NOMO-1 (cell line): ENCODE results near the gene SYNCRIP.
"Not testable (repeated sequence)": the region's sequence is repeated elsewhere in the genome, so short reads cannot be mapped to it uniquely, and the experiment has no call there.

Source experiments
- DNase-seq, 2 experiments: peaks; one replicate each; lab custom pipeline; 2025; ENCODE audit not compliant: unreplicated experiment in 2 of 2; lab: John Stamatoyannopoulos, UW

The SYNCRIP gene

GRCh38 chr6:85672050-85672449, 29.4 kb upstream of the SYNCRIP start:
- DNase-seq: no peak

GRCh38 chr6:85670573-85670972, 27.9 kb upstream of the SYNCRIP start:
- no peak for DNase-seq

DNA sequence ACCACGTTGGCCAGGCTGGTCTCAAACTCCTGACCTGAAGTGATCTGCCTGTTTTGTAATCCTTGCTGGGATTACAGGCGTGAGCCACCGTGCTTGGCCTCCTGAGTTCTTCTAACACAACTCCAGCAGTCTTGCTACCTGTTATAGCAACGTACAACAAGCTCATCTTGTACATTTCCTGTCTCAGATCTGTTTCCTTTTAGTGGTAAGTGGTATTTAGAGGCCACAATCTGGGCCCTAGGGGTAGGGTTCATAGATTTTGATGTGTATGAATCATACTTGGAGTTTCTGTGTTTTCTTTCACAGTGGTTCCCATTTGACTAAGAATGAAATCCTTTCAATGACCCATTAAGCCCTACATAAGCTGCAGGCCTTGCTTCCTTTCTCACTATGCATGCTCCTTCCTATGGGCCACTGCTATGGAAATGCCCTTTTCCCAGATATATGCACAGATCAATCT, 27.1 kb upstream of the SYNCRIP start:
- DNase-seq: peak; percentile 28 to 61

- DNase-seq: no peak
Observed at GRCh38 chr6:85662251-85662650, 19.6 kb upstream of the SYNCRIP start.

- DNase-seq: no peak
Observed at GRCh38 chr6:85660181-85660611, 17.5 kb upstream of the SYNCRIP start.

DNA sequence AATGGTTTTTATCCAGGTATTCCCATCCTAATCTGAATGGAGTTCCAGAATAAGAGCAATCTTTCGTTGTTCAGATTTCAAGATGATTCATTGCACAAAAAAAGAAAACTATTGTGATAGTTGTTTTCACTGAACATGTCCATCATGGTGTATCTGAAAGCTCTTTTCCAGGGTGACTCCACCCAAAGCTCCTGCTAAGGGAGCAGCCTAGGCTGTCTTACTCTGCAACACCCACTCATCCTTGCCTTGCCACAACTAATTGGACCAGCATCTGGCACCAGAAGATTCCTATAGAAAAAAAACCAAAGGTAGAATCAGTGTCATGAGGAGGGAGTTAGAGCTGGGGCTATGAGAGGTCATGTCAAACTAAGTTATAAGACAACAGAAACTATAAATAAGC, 7.9 kb upstream of the SYNCRIP start:
- no peak for DNase-seq

GRCh38 chr6:85644279-85644762, 1.6 kb upstream of the SYNCRIP start:
- no peak for DNase-seq

DNA sequence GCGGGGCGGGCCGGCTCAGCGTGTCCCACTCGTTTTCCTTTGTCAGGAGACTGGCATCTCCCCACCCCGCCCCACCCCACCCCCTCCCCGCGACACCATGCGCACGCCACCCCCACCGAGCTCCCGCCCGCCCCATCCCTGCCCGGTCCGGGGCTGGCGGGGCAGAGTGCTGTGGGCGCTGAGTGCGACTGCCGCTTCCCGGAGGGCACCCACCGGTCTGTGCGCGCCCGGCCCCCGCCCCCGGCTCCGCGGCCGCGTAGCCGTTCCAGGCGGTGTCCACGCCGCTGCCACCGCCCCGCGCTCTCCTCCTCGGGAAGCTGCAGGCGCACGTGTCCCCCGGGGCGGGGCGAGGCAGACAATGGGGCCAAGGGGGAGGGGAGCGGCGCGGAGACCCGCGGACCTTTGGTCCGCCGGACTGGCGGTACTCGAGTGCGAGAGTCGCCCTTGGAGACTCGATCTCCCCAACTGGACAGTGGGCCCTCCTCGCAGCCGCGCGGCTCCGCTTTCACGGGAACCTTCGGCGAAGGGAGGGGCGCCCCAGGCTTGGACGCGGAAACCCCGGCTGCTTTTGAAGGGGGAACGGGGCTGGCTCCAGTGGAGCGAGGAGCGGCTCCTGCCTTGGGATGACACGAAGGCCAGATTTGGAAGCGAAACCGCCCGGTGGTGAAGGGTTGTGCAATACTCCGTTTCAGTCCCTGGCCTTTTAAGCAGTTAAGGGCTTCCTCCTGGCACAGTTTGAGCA, 1.0 kb upstream of the SYNCRIP start:
- DNase-seq: peak; percentile 91 to 95

DNA sequence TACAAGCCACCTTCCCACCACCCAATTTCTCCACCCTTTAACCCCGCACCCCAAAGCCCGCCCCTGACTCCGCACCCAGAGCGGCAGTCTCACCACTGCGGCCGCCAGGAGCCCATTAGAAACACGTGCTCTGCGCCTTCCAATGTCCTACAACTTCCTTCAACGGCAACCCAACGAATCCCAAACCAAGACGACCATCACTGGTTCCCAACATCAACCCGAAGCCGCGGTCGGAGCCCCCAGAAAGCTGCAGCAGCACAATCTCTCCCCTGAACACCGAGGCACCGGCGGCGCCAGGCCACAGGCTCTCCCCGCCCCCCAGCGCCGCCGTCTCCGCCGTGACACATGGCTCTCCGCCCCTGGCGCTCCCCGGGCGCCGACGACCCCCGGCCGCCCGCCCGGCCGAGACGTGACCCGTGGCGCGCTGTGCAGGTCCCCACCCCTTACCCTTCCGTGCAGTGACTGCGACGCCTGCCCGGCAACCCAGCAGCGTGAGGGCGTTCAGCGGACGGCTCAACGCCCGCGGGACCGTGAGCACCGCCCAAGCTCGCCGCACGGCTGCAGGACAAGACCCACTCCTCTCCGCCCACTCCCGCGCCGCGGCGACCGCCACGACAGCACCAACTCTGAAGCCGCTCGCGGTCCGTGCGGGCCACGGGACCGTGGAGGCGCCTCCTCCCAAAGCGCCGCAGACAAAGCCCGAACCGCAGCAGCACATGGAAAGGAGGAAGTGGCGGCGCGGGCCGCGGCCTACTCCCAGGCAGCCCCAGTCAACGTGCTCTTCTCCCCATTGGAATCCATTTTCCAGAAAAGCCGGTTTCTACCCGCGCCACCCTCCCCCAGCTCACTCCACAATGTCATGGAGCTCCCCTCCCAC, 551 bp downstream of the SYNCRIP start:
- DNase-seq: peak; percentile 60 to 69

DNA sequence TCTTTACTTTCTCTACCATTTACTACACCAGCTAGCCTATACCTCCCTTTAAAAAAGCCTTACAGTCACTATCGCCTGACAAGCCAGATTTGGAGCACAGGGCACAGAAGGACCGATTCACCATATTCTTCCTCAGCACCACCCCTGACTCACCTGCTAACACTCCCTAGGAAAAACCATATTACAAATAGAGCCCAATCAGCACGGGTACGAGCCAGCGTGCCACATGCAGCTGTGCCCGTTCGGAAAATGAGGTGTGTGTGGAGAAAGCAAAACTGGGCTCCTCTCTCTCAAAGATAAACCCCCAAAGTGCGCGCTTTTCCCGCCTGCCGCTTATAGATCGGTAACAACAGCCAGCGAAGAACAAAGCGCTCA, 1.2 kb downstream of the SYNCRIP start:
- DNase-seq: no peak

DNA sequence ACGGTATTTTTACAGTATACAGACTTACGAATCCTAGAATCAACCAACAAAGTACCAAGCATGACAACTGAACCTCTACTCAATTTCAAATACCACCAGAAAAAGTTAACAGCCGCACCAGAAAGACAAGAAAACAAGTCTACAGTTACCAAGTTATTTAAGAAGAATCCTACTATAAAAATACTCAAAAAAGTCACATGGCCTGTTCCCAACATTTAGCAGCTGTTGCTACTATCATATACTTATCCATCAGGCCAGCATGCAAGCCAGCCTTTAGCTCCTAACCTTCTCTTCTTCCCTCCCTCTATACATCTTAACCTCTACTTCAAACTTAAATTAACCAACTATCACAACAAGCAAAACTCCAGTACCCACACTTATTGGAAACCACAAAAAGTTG, 1.9 kb downstream of the SYNCRIP start:
- DNase-seq: no peak

- DNase-seq: no peak
Observed at GRCh38 chr6:85637579-85637978, 5.1 kb downstream of the SYNCRIP start.

DNA sequence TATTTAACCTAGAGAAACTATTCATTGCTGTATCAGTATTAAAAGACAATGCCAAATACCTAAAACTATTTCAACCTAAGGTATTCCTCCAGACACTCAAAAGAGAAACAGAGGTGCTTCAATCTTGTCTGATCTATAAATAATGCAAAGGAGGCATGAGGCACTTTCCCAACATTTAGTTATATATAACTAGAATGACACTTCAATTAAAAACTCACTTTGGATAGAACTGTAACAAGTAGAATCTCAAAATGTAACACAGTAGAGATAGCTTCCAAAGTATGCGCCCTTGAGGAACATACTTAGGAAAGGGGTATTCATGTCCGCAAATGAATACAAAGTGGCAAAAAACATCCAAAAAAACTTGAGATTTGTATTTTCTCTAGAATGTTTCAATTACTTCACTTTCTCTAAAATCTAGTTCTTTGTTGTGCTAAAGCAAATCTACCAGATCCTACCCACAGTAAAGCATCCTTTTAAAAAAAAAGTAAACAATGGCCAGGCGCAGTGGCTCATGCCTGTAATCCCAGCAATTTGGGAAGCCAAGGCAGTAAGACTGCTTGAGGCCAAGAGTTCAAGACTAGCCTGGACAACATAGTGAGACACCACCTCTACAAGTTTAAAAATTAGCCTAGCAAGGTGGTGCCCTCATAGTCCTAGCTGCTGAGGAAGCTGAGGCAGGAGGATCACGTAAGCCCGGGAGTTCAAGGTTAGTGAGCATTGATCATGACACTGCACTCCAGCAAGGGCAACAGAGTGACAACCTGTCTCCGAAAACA, 10.3 kb downstream of the SYNCRIP start:
- DNase-seq: no peak

GRCh38 chr6:85631117-85631516, 11.6 kb downstream of the SYNCRIP start:
- DNase-seq: not testable (repeated sequence)

DNA sequence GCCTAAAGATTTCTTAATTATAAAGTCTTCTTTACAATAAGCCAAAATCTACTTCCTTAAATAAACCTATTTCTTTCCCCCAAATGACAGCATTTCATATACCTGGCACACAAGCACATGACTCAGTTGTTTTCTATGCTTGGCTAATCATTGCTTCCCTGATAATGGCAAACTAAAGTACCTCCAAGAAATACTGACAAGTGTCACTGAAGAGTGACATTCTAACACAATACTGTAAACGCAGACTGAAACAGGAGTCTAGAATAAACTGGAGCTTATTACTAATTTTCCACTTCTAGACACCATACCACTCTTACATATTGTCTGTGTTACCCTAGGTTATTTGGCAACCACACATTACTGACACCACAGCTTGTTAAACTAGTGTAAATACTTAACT, 14.3 kb downstream of the SYNCRIP start:
- DNase-seq: no peak

DNA sequence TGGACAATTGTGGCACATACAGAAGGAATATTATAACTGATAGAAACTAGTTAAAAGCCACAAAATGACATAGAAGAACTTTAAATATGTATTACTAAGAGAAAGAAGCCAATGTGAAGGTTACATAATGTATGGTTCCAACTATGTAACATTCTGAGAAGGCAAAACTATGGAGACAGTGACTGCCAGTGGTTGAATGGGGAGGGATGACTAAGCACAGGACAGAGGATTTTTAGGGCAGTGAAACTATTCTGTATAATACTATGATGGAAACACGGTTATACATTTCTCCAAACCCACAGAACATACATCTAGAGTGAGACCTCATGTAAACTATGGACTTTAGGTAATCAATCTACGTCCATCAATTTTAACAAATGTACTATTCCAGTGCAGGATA, 22.4 kb downstream of the SYNCRIP start:
- no peak for DNase-seq

- DNase-seq: no peak
Observed at GRCh38 chr6:85614780-85615179, 27.9 kb downstream of the SYNCRIP start.

DNA sequence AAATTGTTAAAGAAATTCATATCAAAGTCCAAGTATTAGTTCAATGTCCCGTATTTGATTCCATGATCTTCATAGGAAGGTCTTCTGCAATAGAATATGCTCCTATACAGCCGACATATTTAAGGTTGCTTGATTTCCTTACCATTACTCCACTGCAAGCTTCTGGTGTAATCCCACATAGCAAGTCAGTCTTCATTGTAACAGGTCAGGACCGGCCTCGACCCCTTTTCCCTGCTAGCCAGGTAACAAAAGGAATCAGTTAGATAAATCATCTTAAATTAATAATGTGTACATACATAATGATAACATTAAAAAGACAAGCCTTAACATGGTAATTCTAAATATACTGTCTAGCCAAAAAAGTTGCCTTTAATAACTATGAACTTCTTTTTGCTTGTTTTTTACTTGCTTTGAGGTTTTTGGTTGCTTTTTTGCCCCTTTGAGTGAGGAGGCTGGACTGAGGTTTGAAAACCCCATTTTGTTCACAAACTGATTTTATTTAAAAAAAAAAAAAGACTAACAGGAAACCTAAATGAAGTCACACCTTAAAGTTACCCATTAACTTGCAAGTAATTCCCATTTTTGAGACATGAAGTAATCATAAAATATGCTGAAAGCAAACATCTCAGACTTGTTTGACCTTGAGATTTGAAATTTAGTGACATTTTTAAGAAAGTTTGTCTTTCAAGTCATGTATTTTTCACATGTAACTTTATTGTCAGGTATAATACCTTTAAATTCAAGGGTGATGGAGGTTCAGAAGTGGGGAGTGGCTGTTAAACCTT, 29.8 kb downstream of the SYNCRIP start:
- DNase-seq: no peak

DNA sequence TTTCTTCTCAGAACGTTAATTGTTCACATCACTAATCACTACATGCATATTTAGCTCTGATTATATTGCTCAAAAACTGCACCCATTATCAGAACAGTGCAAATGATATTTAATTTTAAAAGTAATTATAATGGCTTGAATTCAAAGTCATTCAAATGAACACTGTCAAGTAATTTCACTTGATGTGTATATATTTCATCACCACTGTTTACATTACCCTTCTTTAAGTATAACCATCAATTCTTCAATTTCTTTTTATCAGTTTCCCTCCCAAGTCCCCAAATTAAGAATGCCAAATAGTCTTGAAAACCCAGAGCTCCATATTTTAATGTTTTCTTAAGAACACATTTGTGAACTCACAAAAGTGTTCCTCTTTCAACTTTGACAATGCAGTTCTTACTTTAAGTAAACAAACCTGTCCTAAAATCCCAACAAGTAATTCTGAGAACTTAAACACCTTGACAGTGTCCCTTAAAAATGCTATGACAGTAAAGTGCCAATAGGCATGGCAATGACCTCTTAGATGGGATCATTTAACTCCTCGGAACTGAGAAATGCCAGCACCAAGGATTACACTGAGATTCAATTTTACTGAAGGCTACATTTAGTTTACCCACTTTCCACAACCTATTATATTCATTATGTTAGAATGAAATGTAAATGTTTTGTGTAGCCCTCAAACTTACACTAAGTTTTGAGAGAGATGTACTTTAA, 32.3 kb downstream of the SYNCRIP start:
- DNase-seq: no peak

- no peak for DNase-seq
Observed at GRCh38 chr6:85602100-85602499, 40.6 kb downstream of the SYNCRIP start.
